ENCODE results near the gene ANG. TPM values are rescaled to one million over a fixed set of nuclear protein-coding genes. Genes with fewer than 3 reads are reported as not detected.

ANG gene
- total RNA-seq, 4 donors from 2014 or later, result 1.4 to 15.1 (median 5.8) TPM

DNA sequence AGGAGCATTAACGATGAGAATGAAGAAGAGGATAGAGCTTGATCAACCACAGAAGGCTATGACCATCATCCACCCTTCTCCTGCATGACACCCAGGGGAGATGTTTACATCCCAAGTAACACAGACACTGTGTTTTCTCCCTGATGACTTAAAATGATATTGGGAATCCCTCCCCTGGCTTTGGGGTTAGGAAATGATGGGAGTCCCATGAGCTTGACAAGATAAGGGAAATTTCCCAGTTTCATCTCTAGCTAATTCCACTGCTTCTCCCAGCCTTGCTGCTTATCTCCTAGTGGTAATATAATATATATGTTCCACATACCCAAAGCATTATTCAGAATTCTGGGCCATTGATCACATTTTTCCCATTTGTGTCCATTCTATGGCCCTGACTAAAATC is 43.1 kb upstream of the ANG start:
- TF ChIP-seq POLR2A (IDR thresholded peaks at IDR 0.05), result no peak
- TF ChIP-seq, protein P1, sequence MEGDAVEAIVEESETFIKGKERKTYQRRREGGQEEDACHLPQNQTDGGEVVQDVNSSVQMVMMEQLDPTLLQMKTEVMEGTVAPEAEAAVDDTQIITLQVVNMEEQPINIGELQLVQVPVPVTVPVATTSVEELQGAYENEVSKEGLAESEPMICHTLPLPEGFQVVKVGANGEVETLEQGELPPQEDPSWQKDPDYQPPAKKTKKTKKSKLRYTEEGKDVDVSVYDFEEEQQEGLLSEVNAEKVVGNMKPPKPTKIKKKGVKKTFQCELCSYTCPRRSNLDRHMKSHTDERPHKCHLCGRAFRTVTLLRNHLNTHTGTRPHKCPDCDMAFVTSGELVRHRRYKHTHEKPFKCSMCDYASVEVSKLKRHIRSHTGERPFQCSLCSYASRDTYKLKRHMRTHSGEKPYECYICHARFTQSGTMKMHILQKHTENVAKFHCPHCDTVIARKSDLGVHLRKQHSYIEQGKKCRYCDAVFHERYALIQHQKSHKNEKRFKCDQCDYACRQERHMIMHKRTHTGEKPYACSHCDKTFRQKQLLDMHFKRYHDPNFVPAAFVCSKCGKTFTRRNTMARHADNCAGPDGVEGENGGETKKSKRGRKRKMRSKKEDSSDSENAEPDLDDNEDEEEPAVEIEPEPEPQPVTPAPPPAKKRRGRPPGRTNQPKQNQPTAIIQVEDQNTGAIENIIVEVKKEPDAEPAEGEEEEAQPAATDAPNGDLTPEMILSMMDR (IDR thresholded peaks at IDR 0.05), result no peak
- 75 to 94% methylated on average over 1 of the region's 1 CpG for WGBS, 2 donors

DNA sequence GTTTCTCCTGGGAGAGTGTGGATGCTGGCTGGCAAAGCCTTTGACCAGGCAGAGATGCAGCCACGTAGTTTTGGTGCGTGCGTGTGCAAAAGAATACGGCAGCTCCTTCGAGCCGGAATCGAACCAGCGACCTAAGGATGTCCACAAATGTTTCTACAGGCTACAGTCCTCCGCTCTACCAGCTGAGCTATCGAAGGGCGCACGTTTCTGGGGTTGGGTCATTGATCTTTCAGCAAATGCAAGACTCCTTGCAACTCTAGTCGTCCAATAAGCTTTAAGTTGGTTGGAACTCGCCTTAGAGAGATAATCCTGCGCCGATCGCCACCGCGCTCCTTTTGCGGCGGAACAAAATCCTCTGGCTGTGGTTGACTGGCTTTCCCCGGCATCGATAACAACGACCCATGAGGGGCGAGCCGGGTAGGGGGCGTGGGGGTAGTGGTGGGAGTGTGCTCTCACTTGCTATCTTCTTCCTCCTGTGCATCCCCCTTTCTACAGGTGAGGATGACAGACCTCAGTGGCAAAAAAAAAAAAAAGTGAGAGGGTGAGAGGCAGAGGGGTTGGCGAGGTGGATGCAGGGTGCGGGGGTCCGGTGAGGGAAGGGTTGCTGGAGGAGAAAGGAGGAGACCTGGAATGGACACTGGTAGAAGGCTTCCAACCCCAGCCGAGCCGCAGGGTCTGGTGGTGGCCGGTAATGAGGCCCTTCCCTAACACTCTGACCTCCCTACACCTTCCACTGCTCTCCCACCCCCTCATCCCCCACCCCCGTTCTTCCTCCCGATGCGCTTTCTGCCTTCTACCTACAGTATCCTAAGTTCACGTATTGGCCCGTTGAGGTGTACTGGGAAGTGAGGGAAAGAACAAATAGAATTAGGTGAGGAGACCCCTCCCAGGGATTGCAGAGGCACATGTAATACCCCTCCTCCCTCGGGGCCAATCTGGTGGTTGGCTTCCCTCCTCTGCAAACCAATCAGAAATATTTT is 35.3 kb upstream of the ANG start:
- 7 to 8% methylated on average over 15 to 16 of the region's 39 CpGs for WGBS, 2 donors
- intact Hi-C loops (cut with DNase I), result no loop called here
- peaks cover 0 to 11% (median 4%) of the 10 kb centered on the region in 3 donors for H3K4me1 ChIP-seq
- no peak for DNase-seq
- H3K9me3 ChIP-seq, result no peaks in the 10 kb centered on the region
- no peak for TF ChIP-seq POLR2A (IDR thresholded peaks at IDR 0.05)
- TF ChIP-seq, protein P1 (IDR thresholded peaks at IDR 0.05), result no peak
- H3K27me3 ChIP-seq, result peaks cover 0 to 91% (median 14%) of the 10 kb centered on the region in 4 donors
- H3K36me3 ChIP-seq, result no peaks in the 10 kb centered on the region
- peak overlapping the region in 1 of 4 donors; percentile 35 for H3K4me3 ChIP-seq
- H3K27ac ChIP-seq, result no peak overlapping the region

More for the DNA sequence above, 43.1 kb upstream of the ANG start:
- intact Hi-C loops (cut with DNase I), result no loop called here
- Histone ChIP-seq H3K27me3 (peaks cover 0 to 63% (median 1%) of the 10 kb centered on the region in 4 donors), H3K9me3 (no peaks in the 10 kb centered on the region), H3K4me3 (no peak overlapping the region), H3K36me3 (no peaks in the 10 kb centered on the region), H3K27ac (no peak overlapping the region), H3K4me1 (no peaks in the 10 kb centered on the region)
- no peak for DNase-seq

DNA sequence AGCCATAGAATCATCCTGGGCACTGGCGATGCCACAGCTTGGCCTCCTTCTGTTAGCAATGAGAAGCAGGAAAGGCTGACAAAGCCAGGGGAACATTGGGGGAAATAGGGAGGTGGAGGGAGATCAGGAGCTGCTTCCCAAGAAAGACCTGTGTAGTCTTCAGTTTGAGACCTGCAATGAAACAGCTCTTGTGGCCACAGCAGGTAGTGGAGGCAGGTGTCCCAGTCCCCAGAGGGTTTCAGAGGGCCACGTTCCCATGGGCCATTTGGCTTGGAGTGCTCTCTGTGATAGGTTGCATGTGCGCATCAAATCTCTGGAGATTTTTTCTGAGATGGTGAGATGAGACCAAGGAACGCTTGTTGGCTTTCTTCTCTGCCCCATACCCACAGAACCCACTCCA is 32.7 kb upstream of the ANG start:
- peaks cover 0 to 98% (median 14%) of the 10 kb centered on the region in 4 donors for H3K27me3 ChIP-seq
- WGBS, 2 donors, result 80 to 82% methylated on average over 2 to 4 of the region's 4 CpGs

DNA sequence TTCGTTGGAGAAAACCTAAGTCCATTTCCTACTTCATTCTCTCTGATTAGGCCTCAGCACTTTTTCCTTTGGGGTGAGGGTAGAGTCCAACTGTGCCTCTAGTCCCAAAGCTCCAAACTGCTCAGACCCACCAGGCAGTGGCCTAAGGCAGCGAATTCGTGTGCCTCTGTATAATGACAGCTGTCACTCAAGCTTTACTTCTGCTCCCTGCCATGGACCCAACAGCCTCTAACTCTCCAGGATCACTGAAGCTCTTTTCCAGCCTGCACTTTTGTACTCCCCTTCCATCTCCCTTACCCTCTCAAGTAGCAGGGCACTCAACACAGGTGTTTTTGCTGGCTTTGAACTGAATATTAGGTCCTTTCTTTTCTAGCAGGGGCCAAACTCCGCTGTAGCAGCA is 32.3 kb upstream of the ANG start:
- H3K27me3 ChIP-seq, result peaks cover 0 to 98% (median 14%) of the 10 kb centered on the region in 4 donors
- WGBS, 2 donors, result 62 to 75% methylated on average over 4 of the region's 4 CpGs
- H3K9me3 ChIP-seq, result no peaks in the 10 kb centered on the region
- H3K27ac ChIP-seq, result no peak overlapping the region
- DNase-seq, result no peak
- H3K4me3 ChIP-seq, result no peak overlapping the region
- TF ChIP-seq, protein P1 (IDR thresholded peaks at IDR 0.05), result no peak
- no peak for TF ChIP-seq POLR2A (IDR thresholded peaks at IDR 0.05)
- intact Hi-C loops (cut with DNase I), result no loop called here
- H3K36me3 ChIP-seq, result no peaks in the 10 kb centered on the region
- peaks cover 0 to 11% (median 4%) of the 10 kb centered on the region in 3 donors for H3K4me1 ChIP-seq

More for the DNA sequence above, 32.7 kb upstream of the ANG start:
- Histone ChIP-seq H3K27ac (no peak overlapping the region), H3K9me3 (no peaks in the 10 kb centered on the region), H3K4me3 (no peak overlapping the region), H3K36me3 (no peaks in the 10 kb centered on the region), H3K4me1 (peaks cover 0 to 11% (median 4%) of the 10 kb centered on the region in 3 donors)
- no peak for TF ChIP-seq POLR2A (IDR thresholded peaks at IDR 0.05)
- TF ChIP-seq, protein P1 (IDR thresholded peaks at IDR 0.05), result no peak
- DNase-seq, result no peak
- intact Hi-C loops (cut with DNase I), result no loop called here

Measured in esophagus squamous epithelium (tissue), 5 donors.